Adrenal gland (tissue), 5 donors: ENCODE measurements around the gene E2F4.

Experiments used
- CTCF ChIP-seq, 6 experiments: fragments of 450-650 bp in 4 of 6; fragments of 200-600 bp in 2 of 6; sonication (generic) in 1 of 6; IDR thresholded peaks; 1 replicate in 5 of 6; 2 replicates in 1 of 6; pipeline versions ENCODE4 v1.5.1 to v1.8.0; 2016 to 2021; ENCODE audit warnings: antibody characterized with exemption in 6 of 6, mild to moderate bottlenecking in 2 of 6, moderate library complexity in 1 of 6
- POLR2A ChIP-seq, 2 donors: fragments of 450-650 bp; IDR thresholded peaks; one replicate each; pipeline ENCODE4 v1.6.1; 2017; ENCODE audit warnings: antibody characterized with exemption in 2 of 2, mild to moderate bottlenecking in 2 of 2, moderate library complexity in 1 of 2
- donor health status: DM: no; HTN: no; CAD: no.

DNA sequence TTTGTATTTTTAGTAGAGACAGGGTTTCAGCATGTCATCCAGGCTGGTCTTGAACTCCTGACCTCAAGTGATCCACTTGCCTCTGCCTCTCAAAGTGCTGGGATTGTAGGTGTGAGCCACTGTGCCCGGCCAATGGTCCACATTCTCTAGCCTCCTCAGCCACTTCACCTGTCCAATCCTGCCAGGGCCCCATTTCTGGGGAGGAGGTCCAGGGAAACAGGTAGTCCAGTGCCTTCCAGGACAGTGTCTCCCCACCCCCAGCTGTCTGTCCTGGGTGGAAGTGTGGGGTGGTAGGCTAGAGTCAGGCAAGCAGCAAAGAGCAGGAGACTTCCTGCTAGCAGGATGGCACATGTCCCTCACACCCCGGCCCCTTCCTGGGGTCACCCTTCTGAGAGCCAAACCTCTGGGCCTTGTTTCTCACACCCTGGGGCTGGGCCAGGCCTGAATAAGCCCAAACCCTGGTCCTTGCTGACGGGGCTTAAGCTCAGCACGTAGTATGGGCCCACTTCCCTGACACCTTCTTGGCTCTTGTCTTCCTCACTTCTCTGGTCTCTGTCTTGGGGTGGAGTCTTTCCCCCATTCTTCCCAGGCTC, 50.3 kb downstream of the E2F4 start:
- TF ChIP-seq POLR2A (IDR thresholded peaks at IDR 0.05) (no peak), CTCF (IDR thresholded peaks at IDR 0.05) (no peak)
